Measurements from ENCODE around the gene NUDT1.

DNA sequence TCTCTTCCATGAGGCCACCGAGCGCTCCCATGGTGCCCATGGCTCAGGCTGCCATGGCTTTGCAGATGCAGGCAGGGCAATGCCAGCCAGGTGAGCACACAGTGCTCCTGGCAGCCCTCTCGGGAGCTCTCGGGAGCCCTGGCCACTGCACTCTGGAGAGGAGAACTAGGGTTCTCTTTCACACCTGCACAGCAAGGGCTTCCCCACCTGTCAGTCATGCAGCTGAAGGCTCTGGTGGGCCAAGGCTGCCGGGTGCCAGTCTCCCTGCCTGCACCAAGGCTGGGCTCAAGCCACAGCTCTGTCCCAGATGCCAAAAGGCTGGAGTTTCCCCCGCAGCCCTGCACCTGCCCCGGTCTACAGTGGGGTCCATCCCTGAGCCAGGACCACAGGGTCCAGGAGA is 32.6 kb downstream of the NUDT1 start:
- TF ChIP-seq, protein P1, sequence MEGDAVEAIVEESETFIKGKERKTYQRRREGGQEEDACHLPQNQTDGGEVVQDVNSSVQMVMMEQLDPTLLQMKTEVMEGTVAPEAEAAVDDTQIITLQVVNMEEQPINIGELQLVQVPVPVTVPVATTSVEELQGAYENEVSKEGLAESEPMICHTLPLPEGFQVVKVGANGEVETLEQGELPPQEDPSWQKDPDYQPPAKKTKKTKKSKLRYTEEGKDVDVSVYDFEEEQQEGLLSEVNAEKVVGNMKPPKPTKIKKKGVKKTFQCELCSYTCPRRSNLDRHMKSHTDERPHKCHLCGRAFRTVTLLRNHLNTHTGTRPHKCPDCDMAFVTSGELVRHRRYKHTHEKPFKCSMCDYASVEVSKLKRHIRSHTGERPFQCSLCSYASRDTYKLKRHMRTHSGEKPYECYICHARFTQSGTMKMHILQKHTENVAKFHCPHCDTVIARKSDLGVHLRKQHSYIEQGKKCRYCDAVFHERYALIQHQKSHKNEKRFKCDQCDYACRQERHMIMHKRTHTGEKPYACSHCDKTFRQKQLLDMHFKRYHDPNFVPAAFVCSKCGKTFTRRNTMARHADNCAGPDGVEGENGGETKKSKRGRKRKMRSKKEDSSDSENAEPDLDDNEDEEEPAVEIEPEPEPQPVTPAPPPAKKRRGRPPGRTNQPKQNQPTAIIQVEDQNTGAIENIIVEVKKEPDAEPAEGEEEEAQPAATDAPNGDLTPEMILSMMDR (conservative IDR thresholded peaks at IDR 0.05 in 1 of 2, IDR thresholded peaks at IDR 0.05 in 1 of 2; ENCODE audit: low read depth in 1 of 2, low read length in 2 of 2) = no peak
- no peak for TF ChIP-seq EZH2 (IDR thresholded peaks at IDR 0.05; ENCODE audit: low read length, missing control alignments)
